Hepatocyte (in vitro differentiated cells): Measurements from ENCODE around the gene DUOX1.

ENCODE experiments used
- CTCF ChIP-seq: fragments of 200-600 bp; sonication (generic); IDR thresholded peaks from 2 replicates; pipeline ENCODE4 v1.5.1; 2016; ENCODE audit warnings: antibody characterized with exemption, mild to moderate bottlenecking; ENCODE audit not compliant: poor library complexity
- EZH2phosphoT487 ChIP-seq: fragments of 200-600 bp; sonication (generic); IDR thresholded peaks from one replicate; pipeline ENCODE4 v1.6.1; 2018; ENCODE audit warnings: antibody characterized with exemption, mild to moderate bottlenecking, low read depth, moderate library complexity; ENCODE audit not compliant: unreplicated experiment, severe bottlenecking

- TF ChIP-seq CTCF (no peak), EZH2phosphoT487 (no peak)
Measured at GRCh38 chr15:45161666-45162065, 31.9 kb downstream of the DUOX1 start.
